ENCODE measurements around the gene DHRS7C.

Gene DHRS7C

GRCh38 chr17:9760266-9760665, 31.1 kb downstream of the DHRS7C start:
- no peak for DNase-seq

- DNase-seq = no peak
Observed at GRCh38 chr17:9755083-9755482, 36.3 kb downstream of the DHRS7C start.

- no peak for DNase-seq
Observed at GRCh38 chr17:9750524-9750923, 40.9 kb downstream of the DHRS7C start.

GRCh38 chr17:9729735-9730420, 61.5 kb downstream of the DHRS7C start:
- DNase-seq = no peak

GRCh38 chr17:9729034-9729650, 62.2 kb downstream of the DHRS7C start:
- DNase-seq = no peak

- DNase-seq = no peak
Observed at GRCh38 chr17:9728564-9728963, 62.8 kb downstream of the DHRS7C start.

GRCh38 chr17:9728005-9728404, 63.4 kb downstream of the DHRS7C start:
- DNase-seq = no peak

DNA sequence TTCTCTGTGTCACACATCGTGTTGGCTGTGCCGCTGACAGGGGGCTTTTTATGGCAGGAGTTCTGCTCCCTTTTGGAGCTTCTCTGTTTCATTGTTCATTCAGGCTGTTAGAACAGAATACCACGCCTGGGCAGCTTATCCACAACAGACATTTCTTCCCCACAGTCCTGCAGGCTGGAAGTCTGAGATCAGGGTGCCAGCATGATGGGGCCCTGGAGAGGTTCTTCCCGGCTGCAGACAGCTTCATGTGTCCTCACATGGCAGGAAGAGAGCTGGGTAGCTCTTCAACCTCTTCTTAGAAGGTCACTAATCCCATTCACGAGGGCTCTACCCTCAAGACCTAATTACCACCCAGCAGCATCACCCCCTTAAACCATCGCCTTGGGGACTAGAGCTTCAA, 65.1 kb downstream of the DHRS7C start:
- no peak for DNase-seq

GRCh38 chr17:9725575-9725974, 65.8 kb downstream of the DHRS7C start:
- DNase-seq = no peak

All from islet precursor cell (in vitro differentiated cells).